Lung microvascular endothelial cell (primary cell): ENCODE data around the gene UTP11. TPM values are rescaled to one million over a fixed set of nuclear protein-coding genes. Genes with fewer than 3 reads are reported as not detected.

Experiments
- DNase-seq, 2 donors: peaks; one replicate each; pipeline versions ENCODE4 v3.0.0 to v3.0.0-alpha.2; 2010; ENCODE audit warnings: low read depth in 2 of 2
- total RNA-seq: library from RNA; depleted of rRNA; stranded (reverse); fragments of >200 nt; gene quantifications from 2 replicates; pipeline ENCODE4 v1.2.1, GENCODE V29; 2014

The UTP11 gene
- total RNA-seq, 1 donor from 2014 or later, result 26.6 TPM

- DNase-seq, result no peak
Measured at GRCh38 chr1:38068220-38068979, 55.9 kb downstream of the UTP11 start.

GRCh38 chr1:38068980-38069340 is 56.4 kb downstream of the UTP11 start:
- no peak for DNase-seq

- DNase-seq, result peak; percentile 15 to 51
Measured at GRCh38 chr1:38071312-38072256, 59.0 kb downstream of the UTP11 start.

GRCh38 chr1:38072858-38073257 is 60.3 kb downstream of the UTP11 start:
- DNase-seq, result no peak

- no peak for DNase-seq
Measured at GRCh38 chr1:38073534-38074301, 61.2 kb downstream of the UTP11 start.

- DNase-seq, result no peak
Measured at GRCh38 chr1:38074302-38074677, 61.8 kb downstream of the UTP11 start.

Other genes with a start within 250 kb of the UTP11 start
- gene EPHA10, start 247.6 kb upstream of the UTP11 start, total RNA-seq, result not detected in 2 replicates
- gene MANEAL, start 218.9 kb upstream of the UTP11 start, total RNA-seq, result 0.65 and 1.6 TPM in 2 replicates
- gene C1orf122, start 204.9 kb upstream of the UTP11 start, total RNA-seq, result 14.4 and 21.2 TPM in 2 replicates
- gene YRDC, start 204.5 kb upstream of the UTP11 start, total RNA-seq, result 12.2 and 22.4 TPM in 2 replicates
- gene MTF1, start 153.1 kb upstream of the UTP11 start, total RNA-seq, result 1.3 and 2.0 TPM in 2 replicates
- gene INPP5B, start 65.7 kb upstream of the UTP11 start, total RNA-seq, result 13.9 and 20.6 TPM in 2 replicates
- 48.8 and 59.9 TPM in 2 replicates for gene SF3A3, start 22.7 kb upstream of the UTP11 start, total RNA-seq
- gene FHL3, start 7.2 kb upstream of the UTP11 start, total RNA-seq, result 7.7 and 12.4 TPM in 2 replicates
- gene POU3F1, start 34.1 kb downstream of the UTP11 start, total RNA-seq, result under 0.01 TPM in 1 of 2 replicates, not detected in the other